K562 (cell line): ENCODE results near the gene SCFD2.

Experiments
- FOXJ3 ChIP-seq: sonication (generic); formaldehyde crosslinking; IDR thresholded peaks from 2 replicates; pipeline ENCODE4 v1.4.0; 2020; ENCODE audit warnings: mild to moderate bottlenecking, missing genetic modification reagents
- TOE1 ChIP-seq, 2 experiments: fragments of 450-650 bp in 1 of 2; sonication (generic) in 1 of 2; formaldehyde crosslinking in 1 of 2; IDR thresholded peaks; 2 replicates each; pipeline versions ENCODE4 v1.7.1 to v1.8.0; 2016 to 2022; ENCODE audit warnings: borderline replicate concordance in 2 of 2, mild to moderate bottlenecking in 2 of 2, antibody characterized with exemption in 1 of 2, inconsistent platforms in 1 of 2, low read depth in 1 of 2, missing genetic modification reagents in 1 of 2, moderate library complexity in 1 of 2
- YY1 ChIP-seq, 3 experiments: IDR thresholded peaks; 2 replicates each; pipeline ENCODE4 v1.6.1; 2011; ENCODE audit warnings: low read length in 2 of 3, mild to moderate bottlenecking in 2 of 3, moderate library complexity in 2 of 3, borderline replicate concordance in 1 of 3, control low read depth in 1 of 3, low read depth in 1 of 3; ENCODE audit not compliant: insufficient read depth in 3 of 3, insufficient replicate concordance in 2 of 3, control insufficient read depth in 1 of 3, insufficient read length in 1 of 3; ENCODE audit errors: extremely low read depth in 1 of 3
- TF ChIP-seq, protein P1 (sequence below): sonication (generic); formaldehyde crosslinking; IDR thresholded peaks from 2 replicates; pipeline ENCODE4 v1.8.0; 2023; ENCODE audit warnings: missing genetic modification reagents, mild to moderate bottlenecking, borderline replicate concordance
- TF ChIP-seq, protein P2 (sequence below): sonication (generic); formaldehyde crosslinking; IDR thresholded peaks from 2 replicates; pipeline ENCODE4 v1.4.0; 2020; ENCODE audit warnings: mild to moderate bottlenecking, missing genetic modification reagents

DNA sequence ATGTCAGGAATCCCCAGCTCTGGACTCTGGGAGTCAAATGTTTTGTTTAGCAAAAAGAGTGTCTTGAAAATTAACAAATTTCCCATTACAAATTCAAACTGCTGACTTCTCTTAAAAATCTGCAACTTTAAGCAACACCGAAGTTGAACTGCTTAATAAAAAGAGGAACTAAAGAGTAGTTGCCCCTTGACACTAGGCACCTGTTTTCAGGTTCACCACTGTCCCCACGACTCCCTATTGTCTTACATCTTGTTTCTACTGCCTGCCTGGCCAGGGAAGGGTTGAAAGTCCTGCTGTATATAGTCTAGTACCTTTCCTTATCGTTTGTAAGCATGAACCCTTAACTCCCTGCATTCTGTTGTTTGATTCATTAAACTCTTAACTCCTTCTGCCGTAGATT lies 173.9 kb downstream of the SCFD2 start:
- TF ChIP-seq YY1 (IDR thresholded peaks at IDR 0.05; ENCODE audit: borderline replicate concordance in 1 of 3, control insufficient read depth in 1 of 3, extremely low read depth in 1 of 3, insufficient read depth in 3 of 3, insufficient read length in 1 of 3, insufficient replicate concordance in 2 of 3, low read depth in 1 of 3, low read length in 2 of 3): no peak
- no peak for TF ChIP-seq TOE1 (IDR thresholded peaks at IDR 0.05; ENCODE audit: borderline replicate concordance)
- no peak for TF ChIP-seq TOE1 (CRISPR knock-in tag; IDR thresholded peaks at IDR 0.05; ENCODE audit: borderline replicate concordance, low read depth)
- TF ChIP-seq, protein P1, sequence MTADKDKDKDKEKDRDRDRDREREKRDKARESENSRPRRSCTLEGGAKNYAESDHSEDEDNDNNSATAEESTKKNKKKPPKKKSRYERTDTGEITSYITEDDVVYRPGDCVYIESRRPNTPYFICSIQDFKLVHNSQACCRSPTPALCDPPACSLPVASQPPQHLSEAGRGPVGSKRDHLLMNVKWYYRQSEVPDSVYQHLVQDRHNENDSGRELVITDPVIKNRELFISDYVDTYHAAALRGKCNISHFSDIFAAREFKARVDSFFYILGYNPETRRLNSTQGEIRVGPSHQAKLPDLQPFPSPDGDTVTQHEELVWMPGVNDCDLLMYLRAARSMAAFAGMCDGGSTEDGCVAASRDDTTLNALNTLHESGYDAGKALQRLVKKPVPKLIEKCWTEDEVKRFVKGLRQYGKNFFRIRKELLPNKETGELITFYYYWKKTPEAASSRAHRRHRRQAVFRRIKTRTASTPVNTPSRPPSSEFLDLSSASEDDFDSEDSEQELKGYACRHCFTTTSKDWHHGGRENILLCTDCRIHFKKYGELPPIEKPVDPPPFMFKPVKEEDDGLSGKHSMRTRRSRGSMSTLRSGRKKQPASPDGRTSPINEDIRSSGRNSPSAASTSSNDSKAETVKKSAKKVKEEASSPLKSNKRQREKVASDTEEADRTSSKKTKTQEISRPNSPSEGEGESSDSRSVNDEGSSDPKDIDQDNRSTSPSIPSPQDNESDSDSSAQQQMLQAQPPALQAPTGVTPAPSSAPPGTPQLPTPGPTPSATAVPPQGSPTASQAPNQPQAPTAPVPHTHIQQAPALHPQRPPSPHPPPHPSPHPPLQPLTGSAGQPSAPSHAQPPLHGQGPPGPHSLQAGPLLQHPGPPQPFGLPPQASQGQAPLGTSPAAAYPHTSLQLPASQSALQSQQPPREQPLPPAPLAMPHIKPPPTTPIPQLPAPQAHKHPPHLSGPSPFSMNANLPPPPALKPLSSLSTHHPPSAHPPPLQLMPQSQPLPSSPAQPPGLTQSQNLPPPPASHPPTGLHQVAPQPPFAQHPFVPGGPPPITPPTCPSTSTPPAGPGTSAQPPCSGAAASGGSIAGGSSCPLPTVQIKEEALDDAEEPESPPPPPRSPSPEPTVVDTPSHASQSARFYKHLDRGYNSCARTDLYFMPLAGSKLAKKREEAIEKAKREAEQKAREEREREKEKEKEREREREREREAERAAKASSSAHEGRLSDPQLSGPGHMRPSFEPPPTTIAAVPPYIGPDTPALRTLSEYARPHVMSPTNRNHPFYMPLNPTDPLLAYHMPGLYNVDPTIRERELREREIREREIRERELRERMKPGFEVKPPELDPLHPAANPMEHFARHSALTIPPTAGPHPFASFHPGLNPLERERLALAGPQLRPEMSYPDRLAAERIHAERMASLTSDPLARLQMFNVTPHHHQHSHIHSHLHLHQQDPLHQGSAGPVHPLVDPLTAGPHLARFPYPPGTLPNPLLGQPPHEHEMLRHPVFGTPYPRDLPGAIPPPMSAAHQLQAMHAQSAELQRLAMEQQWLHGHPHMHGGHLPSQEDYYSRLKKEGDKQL: no peak
- TF ChIP-seq, protein P2, sequence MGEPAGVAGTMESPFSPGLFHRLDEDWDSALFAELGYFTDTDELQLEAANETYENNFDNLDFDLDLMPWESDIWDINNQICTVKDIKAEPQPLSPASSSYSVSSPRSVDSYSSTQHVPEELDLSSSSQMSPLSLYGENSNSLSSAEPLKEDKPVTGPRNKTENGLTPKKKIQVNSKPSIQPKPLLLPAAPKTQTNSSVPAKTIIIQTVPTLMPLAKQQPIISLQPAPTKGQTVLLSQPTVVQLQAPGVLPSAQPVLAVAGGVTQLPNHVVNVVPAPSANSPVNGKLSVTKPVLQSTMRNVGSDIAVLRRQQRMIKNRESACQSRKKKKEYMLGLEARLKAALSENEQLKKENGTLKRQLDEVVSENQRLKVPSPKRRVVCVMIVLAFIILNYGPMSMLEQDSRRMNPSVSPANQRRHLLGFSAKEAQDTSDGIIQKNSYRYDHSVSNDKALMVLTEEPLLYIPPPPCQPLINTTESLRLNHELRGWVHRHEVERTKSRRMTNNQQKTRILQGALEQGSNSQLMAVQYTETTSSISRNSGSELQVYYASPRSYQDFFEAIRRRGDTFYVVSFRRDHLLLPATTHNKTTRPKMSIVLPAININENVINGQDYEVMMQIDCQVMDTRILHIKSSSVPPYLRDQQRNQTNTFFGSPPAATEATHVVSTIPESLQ (CRISPR knock-in tag): no peak
- no peak for TF ChIP-seq FOXJ3 (CRISPR knock-in tag)
